Kidney tubule cell (primary cell): ENCODE data around the gene TELO2.

Experiments used
- DNase-seq: peaks from one replicate; pipeline ENCODE4 v3.0.0-alpha.2; 2018; ENCODE audit warnings: low spot score

Gene TELO2

GRCh38 chr16:1492923-1493745 is at the start of gene TELO2:
Gene TELO2, plus strand, starts transcription at chr16:1493360. Its CDS starts 922 bp downstream, at chr16:1494282.
- peak; percentile 78 for DNase-seq

GRCh38 chr16:1443403-1443973 is 49.7 kb upstream of the TELO2 start:
- DNase-seq, result no peak

GRCh38 chr16:1443980-1444729 is 49.0 kb upstream of the TELO2 start, which contains the start of gene CCDC154:
Gene CCDC154, minus strand, starts transcription at chr16:1444556. Its CDS starts 234 bp downstream, at chr16:1444322.
- no peak for DNase-seq

DNA sequence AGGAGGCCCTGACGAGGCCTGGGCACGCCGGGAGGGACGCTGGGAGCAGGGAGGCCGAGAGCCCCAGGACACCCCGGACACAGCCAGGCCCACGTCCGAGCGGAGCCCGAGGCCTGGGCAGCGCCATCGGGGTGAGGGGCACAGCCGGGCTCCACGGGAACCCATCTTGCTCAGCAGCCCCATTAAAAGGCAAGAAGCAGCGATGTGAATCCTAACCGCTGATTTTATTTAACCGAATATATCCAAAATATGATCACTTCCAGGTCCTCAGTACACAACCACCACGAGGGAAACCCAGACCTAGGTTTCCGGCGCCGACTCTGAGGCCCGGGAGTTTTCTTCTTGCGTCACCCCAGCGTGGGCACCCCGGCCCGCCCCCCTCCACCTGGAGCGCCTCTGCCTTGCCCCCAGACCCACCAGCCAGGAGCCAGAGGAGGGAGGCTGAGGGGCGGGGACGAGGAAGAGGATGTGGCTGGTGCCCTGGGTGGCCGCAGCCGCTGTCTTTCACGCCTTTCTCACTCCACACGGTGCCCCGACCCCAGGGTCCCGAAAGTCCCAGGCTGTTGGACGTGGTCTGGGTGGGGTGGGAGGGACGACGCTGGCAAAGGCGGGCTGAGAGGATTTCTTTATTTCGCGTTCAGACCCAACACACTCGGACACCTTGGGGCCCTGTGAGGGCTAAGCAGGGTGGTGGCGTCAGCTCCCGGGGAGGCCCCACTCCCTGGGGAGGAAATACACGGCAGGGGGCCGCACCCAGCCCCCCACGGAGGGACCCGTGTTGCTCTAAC is 48.2 kb upstream of the TELO2 start:
- DNase-seq, result no peak

GRCh38 chr16:1445518-1446203 is 47.5 kb upstream of the TELO2 start:
- DNase-seq, result no peak

- DNase-seq, result no peak
These were observed 46.7 kb upstream of the TELO2 start for GRCh38 chr16:1446296-1447080.

DNA sequence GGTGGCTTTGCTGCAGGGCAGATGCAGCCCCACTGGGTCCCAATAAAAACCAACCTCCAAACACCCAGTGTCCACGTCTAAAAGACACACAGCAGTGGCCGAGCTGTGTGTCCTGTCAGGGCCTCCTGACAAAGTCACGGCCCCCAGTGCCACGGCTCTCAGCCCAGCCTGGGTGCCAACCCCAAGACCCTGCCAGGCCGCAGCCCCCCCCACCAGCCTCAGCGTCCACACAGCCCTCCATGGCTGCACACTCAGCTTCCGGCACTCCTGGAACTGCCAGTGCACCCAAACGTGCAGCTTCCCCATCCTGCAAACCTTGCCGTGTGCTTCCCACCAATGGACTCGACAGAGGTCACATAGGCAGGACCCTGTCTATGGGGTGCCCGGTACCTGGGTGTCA is 45.2 kb upstream of the TELO2 start:
- DNase-seq, result no peak

GRCh38 chr16:1448536-1449116 is 44.5 kb upstream of the TELO2 start:
- DNase-seq, result no peak

- DNase-seq, result no peak
These were observed 43.9 kb upstream of the TELO2 start for GRCh38 chr16:1449201-1449788.

DNA sequence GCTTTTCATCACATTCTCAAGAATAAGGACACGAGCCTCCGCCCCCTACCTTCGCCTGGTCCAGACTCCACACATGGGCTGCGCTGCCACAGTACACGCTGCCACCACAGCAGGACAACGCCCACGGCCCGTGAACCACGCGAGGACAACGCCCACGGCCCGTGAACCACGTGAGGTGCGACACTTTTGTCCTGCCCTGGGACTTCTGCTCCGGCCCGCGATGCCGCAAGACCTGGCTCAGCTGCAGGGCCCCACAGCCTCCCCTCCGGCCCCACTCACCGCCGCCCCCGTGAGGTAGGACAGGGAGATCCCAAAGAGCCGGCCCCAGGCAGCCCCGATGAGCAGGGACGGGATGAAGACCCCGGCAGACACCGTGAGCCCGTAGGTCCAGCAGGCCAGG is 42.9 kb upstream of the TELO2 start:
- DNase-seq, result no peak

DNA sequence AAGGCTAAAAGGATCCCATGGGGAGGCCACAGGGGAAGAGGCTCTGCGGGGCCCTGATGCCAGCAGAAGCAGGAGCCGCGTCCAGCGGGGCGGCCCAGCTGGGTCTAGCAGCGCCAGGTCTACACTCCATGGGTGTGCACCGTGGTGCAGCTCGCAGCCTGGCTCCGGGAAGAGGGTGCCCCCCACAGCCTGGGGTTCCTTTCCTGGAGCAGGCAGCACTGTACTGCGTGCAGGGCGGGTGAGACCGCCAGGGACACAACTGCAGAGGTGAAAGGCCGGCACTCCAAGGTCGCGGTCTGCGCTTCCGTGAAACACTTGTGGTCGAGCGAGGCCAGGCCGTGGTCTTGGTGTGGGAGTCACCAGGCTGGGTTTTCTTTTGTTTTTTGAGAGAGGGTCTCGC is 42.3 kb upstream of the TELO2 start:
- DNase-seq, result no peak

DNA sequence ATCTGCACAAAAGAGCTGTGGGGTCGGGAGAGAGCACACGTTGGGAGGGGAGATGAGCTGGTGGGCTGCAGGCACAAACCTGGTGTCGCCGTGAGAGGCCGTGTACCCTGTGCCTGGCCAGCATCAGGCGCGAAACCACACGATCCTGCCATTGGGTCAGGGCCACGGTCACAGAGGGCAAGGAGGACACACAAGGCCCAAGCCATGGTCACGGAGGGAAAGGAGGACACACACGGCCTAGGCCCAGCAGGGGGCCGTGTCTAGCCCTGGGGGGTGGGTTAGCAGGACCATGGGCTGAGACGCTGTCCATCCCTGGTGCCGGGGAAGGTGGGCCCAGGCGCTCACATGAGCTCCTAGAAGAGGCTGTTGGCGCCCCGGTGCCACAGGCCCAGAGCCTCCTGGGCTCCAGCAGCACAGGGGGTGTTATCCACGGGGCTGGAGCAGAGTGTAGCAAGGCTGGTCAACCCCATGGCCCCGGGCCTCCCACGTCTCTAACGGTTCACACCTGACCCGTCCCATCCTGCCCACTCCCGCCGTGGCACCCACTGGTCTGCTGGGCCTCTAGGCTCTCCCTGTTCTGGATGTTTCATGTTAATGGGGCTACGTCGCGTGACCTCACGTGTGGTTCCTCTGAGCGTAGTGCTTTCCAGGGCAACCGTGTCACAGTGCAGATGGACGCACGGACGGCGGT is 41.3 kb upstream of the TELO2 start:
- no peak for DNase-seq

DNA sequence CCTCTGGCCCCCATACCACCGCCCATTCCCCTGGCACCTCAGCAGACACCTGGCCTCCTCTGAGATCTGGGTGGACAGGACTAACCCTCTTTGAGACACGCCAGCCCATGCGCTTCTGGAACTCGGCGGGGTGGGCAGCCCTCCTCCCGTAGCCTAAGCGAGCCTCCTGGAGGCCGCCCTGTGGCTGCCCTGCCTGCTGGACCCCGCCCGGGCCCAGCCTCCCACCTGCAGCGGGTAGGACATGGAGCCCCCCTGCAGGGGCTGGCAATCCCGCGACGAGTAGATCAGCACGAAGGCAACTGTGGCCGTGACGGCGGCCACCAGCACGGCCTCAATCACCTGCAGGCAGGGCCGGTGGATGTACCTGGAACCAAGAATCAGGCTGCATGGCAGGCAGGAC is 40.6 kb upstream of the TELO2 start:
- DNase-seq, result no peak

- no peak for DNase-seq
These were observed 39.8 kb upstream of the TELO2 start for GRCh38 chr16:1453316-1453715.

DNA sequence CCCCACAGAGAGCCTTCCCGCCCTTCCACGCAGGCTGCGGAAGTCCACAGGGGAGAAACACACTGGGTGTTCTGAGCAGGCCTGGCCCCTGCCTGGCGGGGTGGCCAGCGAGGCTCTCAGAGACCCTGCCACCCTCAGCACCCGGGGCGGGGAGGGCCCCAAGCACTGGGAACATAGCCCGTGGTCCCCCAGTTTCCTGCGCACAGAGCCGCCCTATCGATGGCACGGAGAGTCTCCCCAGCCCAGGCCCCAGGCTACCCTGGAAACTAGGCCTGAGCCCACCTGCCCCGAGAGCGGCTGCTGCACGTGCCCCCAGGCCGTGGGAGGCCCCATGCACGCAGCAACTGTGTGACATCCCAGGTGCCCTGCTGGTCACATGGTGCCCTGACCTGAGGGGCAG is 38.6 kb upstream of the TELO2 start:
- no peak for DNase-seq

GRCh38 chr16:1455190-1456171 is 37.7 kb upstream of the TELO2 start:
- DNase-seq, result no peak

DNA sequence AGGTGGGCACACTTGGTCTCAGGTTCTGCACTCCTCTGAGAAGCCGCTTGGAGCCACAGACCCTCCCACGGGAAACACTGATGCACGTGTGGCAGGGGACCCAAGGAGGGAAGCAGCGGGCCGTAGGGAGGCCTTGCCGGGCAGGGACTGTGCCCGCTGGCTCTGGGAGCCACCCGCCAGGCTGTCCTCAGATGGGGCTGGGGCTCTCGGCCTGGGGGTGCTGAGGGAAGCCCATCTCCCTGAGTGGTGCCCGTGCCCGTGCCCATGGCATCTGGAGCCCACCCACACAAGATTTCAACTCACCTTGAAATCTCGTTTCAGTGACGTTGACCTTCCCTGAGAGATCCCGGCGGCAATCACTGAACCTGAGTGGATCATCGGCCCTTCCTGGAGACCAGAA is 36.2 kb upstream of the TELO2 start:
- DNase-seq, result no peak
